ENCODE results near the gene TSPAN2.

DNA sequence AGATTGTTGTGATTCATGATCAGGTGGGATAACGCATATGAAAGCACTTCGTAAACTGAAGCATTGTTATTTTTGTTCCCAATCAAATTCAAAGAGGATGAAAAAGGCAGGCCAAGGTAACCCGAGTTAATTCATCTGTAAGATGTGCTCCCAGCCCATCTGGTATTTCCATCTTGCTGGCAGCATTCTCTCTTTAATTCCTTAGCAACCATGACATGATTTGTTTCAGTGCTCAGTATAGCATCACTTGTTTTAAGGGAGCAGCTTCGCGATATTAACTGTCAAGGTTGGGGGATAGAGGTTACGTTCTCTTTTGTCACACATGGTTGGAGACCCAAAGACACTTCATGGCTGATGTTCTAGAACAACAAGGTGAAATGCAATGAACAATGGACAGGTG is 6.4 kb downstream of the TSPAN2 start:
- TF ChIP-seq, protein P1, sequence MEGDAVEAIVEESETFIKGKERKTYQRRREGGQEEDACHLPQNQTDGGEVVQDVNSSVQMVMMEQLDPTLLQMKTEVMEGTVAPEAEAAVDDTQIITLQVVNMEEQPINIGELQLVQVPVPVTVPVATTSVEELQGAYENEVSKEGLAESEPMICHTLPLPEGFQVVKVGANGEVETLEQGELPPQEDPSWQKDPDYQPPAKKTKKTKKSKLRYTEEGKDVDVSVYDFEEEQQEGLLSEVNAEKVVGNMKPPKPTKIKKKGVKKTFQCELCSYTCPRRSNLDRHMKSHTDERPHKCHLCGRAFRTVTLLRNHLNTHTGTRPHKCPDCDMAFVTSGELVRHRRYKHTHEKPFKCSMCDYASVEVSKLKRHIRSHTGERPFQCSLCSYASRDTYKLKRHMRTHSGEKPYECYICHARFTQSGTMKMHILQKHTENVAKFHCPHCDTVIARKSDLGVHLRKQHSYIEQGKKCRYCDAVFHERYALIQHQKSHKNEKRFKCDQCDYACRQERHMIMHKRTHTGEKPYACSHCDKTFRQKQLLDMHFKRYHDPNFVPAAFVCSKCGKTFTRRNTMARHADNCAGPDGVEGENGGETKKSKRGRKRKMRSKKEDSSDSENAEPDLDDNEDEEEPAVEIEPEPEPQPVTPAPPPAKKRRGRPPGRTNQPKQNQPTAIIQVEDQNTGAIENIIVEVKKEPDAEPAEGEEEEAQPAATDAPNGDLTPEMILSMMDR (IDR thresholded peaks at IDR 0.05; ENCODE audit: insufficient read depth, low read length, poor library complexity, severe bottlenecking): no peak
- TF ChIP-seq EZH2phosphoT487 (conservative IDR thresholded peaks at IDR 0.05; ENCODE audit: low read length): no peak

Data from SU-DHL-6 (cell line).